Measurements from ENCODE around the gene SRPK1.

DNA sequence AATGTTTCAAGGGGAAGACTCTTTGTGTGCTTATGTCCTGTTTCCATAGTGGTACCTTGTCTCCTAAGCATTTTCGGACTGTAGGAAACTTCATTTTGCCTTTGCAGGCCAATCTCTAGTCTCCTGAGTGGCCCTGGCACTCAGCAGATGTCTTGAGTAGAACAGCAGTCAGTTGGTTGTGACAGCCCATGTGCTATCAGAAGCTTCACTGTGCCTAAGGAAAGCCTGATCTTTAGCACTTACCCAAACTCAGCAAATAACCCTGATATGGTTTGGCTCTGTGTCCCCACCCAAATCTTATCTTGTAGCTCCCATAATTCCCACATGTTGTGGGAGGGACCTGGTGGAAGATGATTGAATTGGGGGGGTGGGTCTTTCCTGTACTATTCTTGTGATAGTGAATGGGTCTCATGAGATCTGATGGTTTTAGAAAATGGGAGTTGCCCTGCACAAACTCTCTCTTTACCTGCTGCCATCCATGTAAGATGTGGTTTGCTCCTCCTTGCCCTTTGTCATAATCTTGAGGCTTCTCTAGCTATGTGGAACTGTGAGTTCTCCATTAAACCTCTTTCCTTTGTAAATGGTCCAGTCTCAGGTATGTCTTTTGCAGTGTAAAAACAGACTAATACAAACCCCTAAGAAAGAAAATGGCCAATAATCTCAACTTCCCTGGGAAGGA lies 15.9 kb upstream of the SRPK1 start:
- TF ChIP-seq POLR2A (IDR thresholded peaks at IDR 0.05), result no peak
- TF ChIP-seq, protein P1, sequence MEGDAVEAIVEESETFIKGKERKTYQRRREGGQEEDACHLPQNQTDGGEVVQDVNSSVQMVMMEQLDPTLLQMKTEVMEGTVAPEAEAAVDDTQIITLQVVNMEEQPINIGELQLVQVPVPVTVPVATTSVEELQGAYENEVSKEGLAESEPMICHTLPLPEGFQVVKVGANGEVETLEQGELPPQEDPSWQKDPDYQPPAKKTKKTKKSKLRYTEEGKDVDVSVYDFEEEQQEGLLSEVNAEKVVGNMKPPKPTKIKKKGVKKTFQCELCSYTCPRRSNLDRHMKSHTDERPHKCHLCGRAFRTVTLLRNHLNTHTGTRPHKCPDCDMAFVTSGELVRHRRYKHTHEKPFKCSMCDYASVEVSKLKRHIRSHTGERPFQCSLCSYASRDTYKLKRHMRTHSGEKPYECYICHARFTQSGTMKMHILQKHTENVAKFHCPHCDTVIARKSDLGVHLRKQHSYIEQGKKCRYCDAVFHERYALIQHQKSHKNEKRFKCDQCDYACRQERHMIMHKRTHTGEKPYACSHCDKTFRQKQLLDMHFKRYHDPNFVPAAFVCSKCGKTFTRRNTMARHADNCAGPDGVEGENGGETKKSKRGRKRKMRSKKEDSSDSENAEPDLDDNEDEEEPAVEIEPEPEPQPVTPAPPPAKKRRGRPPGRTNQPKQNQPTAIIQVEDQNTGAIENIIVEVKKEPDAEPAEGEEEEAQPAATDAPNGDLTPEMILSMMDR (IDR thresholded peaks at IDR 0.05), result no peak

Measured in Peyer's patch (tissue), 4 donors.